ENCODE results near the gene FKBP15. TPM values are rescaled to one million over a fixed set of nuclear protein-coding genes. Genes with fewer than 3 reads are reported as not detected.

FKBP15 gene
- total RNA-seq, 3 donors from 2014 or later = 26.6 to 30.9 (median 26.8) TPM

- DNase-seq (no peak), ATAC-seq (no peak)
- no peaks in the 10 kb centered on the region for H3K9me3 ChIP-seq
- no peaks in the 10 kb centered on the region for H3K36me3 ChIP-seq (ENCODE audit: low read depth)
- TF ChIP-seq CTCF (IDR thresholded peaks at IDR 0.05) = no peak
- H3K4me3 ChIP-seq = no peak overlapping the region
- H3K4me1 ChIP-seq (ENCODE audit: low read depth) = peaks cover 23% of the 10 kb centered on the region
- intact Hi-C loops (cut with DNase I, micrococcal nuclease) = no loop called here
These were observed 4.7 kb downstream of the FKBP15 start for GRCh38 chr9:113216406-113216805.

- TF ChIP-seq CTCF (IDR thresholded peaks at IDR 0.05) = no peak
- no peak for DNase-seq
- H3K9me3 ChIP-seq = no peaks in the 10 kb centered on the region
These were observed 5.9 kb downstream of the FKBP15 start for GRCh38 chr9:113215132-113215531.

DNA sequence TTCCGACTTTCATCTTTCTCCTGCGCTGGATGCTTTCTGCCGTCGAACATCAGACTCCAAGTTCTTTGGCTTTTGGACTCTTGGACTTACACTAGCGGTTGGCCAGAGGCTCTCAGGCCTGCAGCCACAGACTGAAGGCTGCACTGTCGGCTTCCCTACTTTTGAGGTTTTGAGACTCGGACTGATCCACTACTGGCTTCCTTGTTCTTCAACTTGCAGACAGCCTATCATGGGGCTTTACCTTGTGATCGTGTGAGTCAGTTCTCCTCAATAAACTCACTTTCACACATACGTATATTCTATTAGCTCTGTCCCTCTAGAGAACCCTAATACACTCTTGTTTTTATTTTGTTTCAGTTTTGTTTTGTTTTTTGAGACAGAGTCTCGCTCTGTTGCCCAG is 10.3 kb downstream of the FKBP15 start:
- no peak overlapping the region for H3K4me3 ChIP-seq
- DNase-seq = peak in 1 of 3 donors; percentile 19
- no peak for ATAC-seq
- no peaks in the 10 kb centered on the region for H3K4me1 ChIP-seq (ENCODE audit: low read depth)
- H3K9me3 ChIP-seq = no peaks in the 10 kb centered on the region
- no peak for TF ChIP-seq CTCF (IDR thresholded peaks at IDR 0.05)
- peaks cover 6% of the 10 kb centered on the region for H3K36me3 ChIP-seq (ENCODE audit: low read depth)
- intact Hi-C loops (cut with DNase I, micrococcal nuclease) = no loop called here

More at GRCh38 chr9:113215132-113215531, 5.9 kb downstream of the FKBP15 start:
- Histone ChIP-seq H3K36me3 (ENCODE audit: low read depth) (no peaks in the 10 kb centered on the region), H3K4me1 (ENCODE audit: low read depth) (peaks cover 18% of the 10 kb centered on the region), H3K4me3 (no peak overlapping the region)
- intact Hi-C loops (cut with DNase I, micrococcal nuclease) = no loop called here
- ATAC-seq = no peak

GRCh38 chr9:113205861-113206260 is 15.2 kb downstream of the FKBP15 start:
- Histone ChIP-seq H3K4me3 (no peak overlapping the region), H3K9me3 (no peaks in the 10 kb centered on the region), H3K4me1 (ENCODE audit: low read depth) (no peaks in the 10 kb centered on the region), H3K36me3 (ENCODE audit: low read depth) (peaks cover 6% of the 10 kb centered on the region)
- DNase-seq (no peak), ATAC-seq (no peak)
- intact Hi-C loops (cut with DNase I, micrococcal nuclease) = no loop called here
- no peak for TF ChIP-seq CTCF (IDR thresholded peaks at IDR 0.05)

DNA sequence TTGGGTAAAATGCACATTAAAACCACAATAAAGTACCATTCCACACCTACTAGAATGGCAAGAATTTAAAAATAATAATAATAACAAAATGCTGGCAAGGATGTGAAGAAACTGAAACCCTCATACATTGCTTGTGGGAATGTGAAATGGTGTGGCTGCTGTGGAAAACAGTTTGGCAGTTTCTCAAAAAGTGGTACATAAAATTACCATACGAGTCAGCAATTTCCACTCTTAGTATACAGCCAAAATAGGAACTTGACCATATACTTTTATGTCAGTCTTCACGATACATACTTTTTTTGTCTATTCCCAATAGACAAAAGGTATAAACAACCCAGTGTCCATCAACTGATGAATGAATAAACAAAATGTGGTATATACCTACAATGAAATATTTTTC is 15.6 kb downstream of the FKBP15 start:
- intact Hi-C loops (cut with DNase I, micrococcal nuclease) = no loop called here
- no peak overlapping the region for H3K4me3 ChIP-seq
- no peak for TF ChIP-seq CTCF (IDR thresholded peaks at IDR 0.05)
- no peaks in the 10 kb centered on the region for H3K9me3 ChIP-seq
- H3K4me1 ChIP-seq (ENCODE audit: low read depth) = no peaks in the 10 kb centered on the region
- ATAC-seq (no peak), DNase-seq (no peak)
- H3K36me3 ChIP-seq (ENCODE audit: low read depth) = peaks cover 6% of the 10 kb centered on the region

GRCh38 chr9:113199683-113200329 is 21.3 kb downstream of the FKBP15 start:
- H3K4me3 ChIP-seq = no peak overlapping the region
- no peak for ATAC-seq
- DNase-seq = no peak
- H3K4me1 ChIP-seq (ENCODE audit: low read depth) = no peaks in the 10 kb centered on the region
- intact Hi-C loops (cut with DNase I, micrococcal nuclease) = no loop called here
- no peaks in the 10 kb centered on the region for H3K9me3 ChIP-seq
- no peak for TF ChIP-seq CTCF (IDR thresholded peaks at IDR 0.05)
- no peaks in the 10 kb centered on the region for H3K36me3 ChIP-seq (ENCODE audit: low read depth)

Data from mucosa of descending colon (tissue), 3 donors.